ENCODE measurements around the gene PTPN5. TPM values are rescaled to one million over a fixed set of nuclear protein-coding genes. Genes with fewer than 3 reads are reported as not detected.
A peak's percentile ranks its signal among the peaks of the same experiment; 100 is the strongest.

The PTPN5 gene
- total RNA-seq, 1 experiment from 2014 or later: not detected

GRCh38 chr11:18776324-18776723 is 15.3 kb downstream of the PTPN5 start:
- no peaks in the 10 kb centered on the region for H3K9me3 ChIP-seq
- H3K4me3 ChIP-seq (ENCODE audit: low read depth, low read length): no peak overlapping the region
- H3K36me3 ChIP-seq (ENCODE audit: control insufficient read depth, insufficient read depth, low read length): no peaks in the 10 kb centered on the region
- Mint-ChIP-seq H3K36me3 (ENCODE audit: insufficient read depth, unreplicated experiment) (no peaks in the 10 kb centered on the region), H3K4me1 (ENCODE audit: low read depth, unreplicated experiment) (peaks cover 7% of the 10 kb centered on the region), H3K27ac (ENCODE audit: unreplicated experiment) (no peak overlapping the region), H3K9me3 (ENCODE audit: unreplicated experiment) (no peaks in the 10 kb centered on the region), H3K4me3 (ENCODE audit: unreplicated experiment) (no peak overlapping the region), H3K27me3 (ENCODE audit: insufficient read depth, unreplicated experiment) (peaks cover 2% of the 10 kb centered on the region)
- BruUV-seq (replicated peaks): no TSS peak
- CTCF ChIA-PET: no interaction called here
- intact Hi-C loops (cut with micrococcal nuclease; ENCODE audit: unreplicated experiment): no loop called here
- no peak for DNase-seq
- POLR2A ChIA-PET: no interaction called here
- TF ChIP-seq, protein P1, sequence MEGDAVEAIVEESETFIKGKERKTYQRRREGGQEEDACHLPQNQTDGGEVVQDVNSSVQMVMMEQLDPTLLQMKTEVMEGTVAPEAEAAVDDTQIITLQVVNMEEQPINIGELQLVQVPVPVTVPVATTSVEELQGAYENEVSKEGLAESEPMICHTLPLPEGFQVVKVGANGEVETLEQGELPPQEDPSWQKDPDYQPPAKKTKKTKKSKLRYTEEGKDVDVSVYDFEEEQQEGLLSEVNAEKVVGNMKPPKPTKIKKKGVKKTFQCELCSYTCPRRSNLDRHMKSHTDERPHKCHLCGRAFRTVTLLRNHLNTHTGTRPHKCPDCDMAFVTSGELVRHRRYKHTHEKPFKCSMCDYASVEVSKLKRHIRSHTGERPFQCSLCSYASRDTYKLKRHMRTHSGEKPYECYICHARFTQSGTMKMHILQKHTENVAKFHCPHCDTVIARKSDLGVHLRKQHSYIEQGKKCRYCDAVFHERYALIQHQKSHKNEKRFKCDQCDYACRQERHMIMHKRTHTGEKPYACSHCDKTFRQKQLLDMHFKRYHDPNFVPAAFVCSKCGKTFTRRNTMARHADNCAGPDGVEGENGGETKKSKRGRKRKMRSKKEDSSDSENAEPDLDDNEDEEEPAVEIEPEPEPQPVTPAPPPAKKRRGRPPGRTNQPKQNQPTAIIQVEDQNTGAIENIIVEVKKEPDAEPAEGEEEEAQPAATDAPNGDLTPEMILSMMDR (IDR thresholded peaks at IDR 0.05; ENCODE audit: insufficient read depth in 1 of 2, low read depth in 1 of 2, low read length in 1 of 2, severe bottlenecking in 1 of 2, unreplicated experiment in 1 of 2): no peak
- no peaks in the 10 kb centered on the region for H3K27me3 ChIP-seq (replicated peaks; ENCODE audit: control insufficient read depth, insufficient read depth, low read length)
- H3K4me1 ChIP-seq: no peaks in the 10 kb centered on the region

- no peaks in the 10 kb centered on the region for H3K9me3 ChIP-seq
- CTCF ChIA-PET: interaction anchor here (0.9 kb wide), 1 partner anchor 11 kb away, joined by 5 read pairs; no protein-coding TSS in a partner anchor
- Mint-ChIP-seq H3K9me3 (ENCODE audit: unreplicated experiment) (no peaks in the 10 kb centered on the region), H3K4me3 (ENCODE audit: unreplicated experiment) (no peak overlapping the region), H3K27ac (ENCODE audit: unreplicated experiment) (no peak overlapping the region), H3K27me3 (ENCODE audit: insufficient read depth, unreplicated experiment) (peaks cover 2% of the 10 kb centered on the region), H3K4me1 (ENCODE audit: low read depth, unreplicated experiment) (peaks cover 6% of the 10 kb centered on the region), H3K36me3 (ENCODE audit: insufficient read depth, unreplicated experiment) (no peaks in the 10 kb centered on the region)
- POLR2A ChIA-PET: no interaction called here
- no TSS peak for BruUV-seq (replicated peaks)
- no peaks in the 10 kb centered on the region for H3K36me3 ChIP-seq (ENCODE audit: control insufficient read depth, insufficient read depth, low read length)
- TF ChIP-seq, protein P1 (IDR thresholded peaks at IDR 0.05; ENCODE audit: insufficient read depth in 1 of 2, low read depth in 1 of 2, low read length in 1 of 2, severe bottlenecking in 1 of 2, unreplicated experiment in 1 of 2): peak; percentile 89
- no peaks in the 10 kb centered on the region for H3K4me1 ChIP-seq
- no peaks in the 10 kb centered on the region for H3K27me3 ChIP-seq (replicated peaks; ENCODE audit: control insufficient read depth, insufficient read depth, low read length)
- H3K4me3 ChIP-seq (ENCODE audit: low read depth, low read length): no peak overlapping the region
- intact Hi-C loops (cut with micrococcal nuclease; ENCODE audit: unreplicated experiment): loop anchor here (1.0 kb wide), 2 partner anchors 27 to 78 kb away; no protein-coding TSS in a partner anchor
- DNase-seq: peak; percentile 79 to 85
These were observed 15.9 kb downstream of the PTPN5 start for GRCh38 chr11:18775492-18776292.

DNA sequence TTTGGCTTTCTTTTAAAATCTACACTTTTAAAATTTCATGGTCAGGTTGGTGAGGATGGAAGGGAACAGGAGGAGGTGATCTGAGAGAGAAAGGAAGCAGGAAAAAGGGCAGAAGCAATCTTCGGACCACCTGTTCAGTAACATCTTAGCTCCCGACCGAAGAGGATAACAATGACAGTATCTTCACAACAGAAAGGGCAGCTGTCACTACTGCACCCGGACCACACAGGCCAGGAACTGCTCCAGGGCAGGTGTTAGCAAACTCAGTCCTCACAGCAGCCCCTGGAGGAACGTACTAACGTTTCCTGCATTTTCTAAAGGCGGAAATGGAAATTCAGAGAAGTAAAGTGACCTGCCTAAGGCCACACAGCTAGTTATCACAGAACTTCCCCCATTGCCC is 16.8 kb downstream of the PTPN5 start:
- intact Hi-C loops (cut with micrococcal nuclease; ENCODE audit: unreplicated experiment): loop anchor here (1.0 kb wide), 2 partner anchors 28 to 78 kb away; no protein-coding TSS in a partner anchor
- Mint-ChIP-seq H3K27ac (ENCODE audit: unreplicated experiment) (no peak overlapping the region), H3K4me3 (ENCODE audit: unreplicated experiment) (no peak overlapping the region), H3K9me3 (ENCODE audit: unreplicated experiment) (no peaks in the 10 kb centered on the region), H3K27me3 (ENCODE audit: insufficient read depth, unreplicated experiment) (peaks cover 2% of the 10 kb centered on the region), H3K4me1 (ENCODE audit: low read depth, unreplicated experiment) (no peaks in the 10 kb centered on the region), H3K36me3 (ENCODE audit: insufficient read depth, unreplicated experiment) (no peaks in the 10 kb centered on the region)
- no TSS peak for BruUV-seq (replicated peaks)
- ChIA-PET POLR2A (no interaction called here), CTCF (interaction anchor here (0.9 kb wide), 1 partner anchor 11 kb away, joined by 5 read pairs; no protein-coding TSS in a partner anchor)
- TF ChIP-seq, protein P1 (IDR thresholded peaks at IDR 0.05; ENCODE audit: insufficient read depth in 1 of 2, low read depth in 1 of 2, low read length in 1 of 2, severe bottlenecking in 1 of 2, unreplicated experiment in 1 of 2): no peak
- DNase-seq: no peak
- Histone ChIP-seq H3K36me3 (ENCODE audit: control insufficient read depth, insufficient read depth, low read length) (no peaks in the 10 kb centered on the region), H3K4me3 (ENCODE audit: low read depth, low read length) (no peak overlapping the region), H3K27me3 (replicated peaks; ENCODE audit: control insufficient read depth, insufficient read depth, low read length) (no peaks in the 10 kb centered on the region), H3K4me1 (peaks cover 5% of the 10 kb centered on the region), H3K9me3 (no peaks in the 10 kb centered on the region)
